ENCODE measurements around the gene MAP4K2.

Gene MAP4K2

GRCh38 chr11:64745521-64746328 lies 57.3 kb downstream of the MAP4K2 start:
- in situ Hi-C loops (cut with HindIII; ENCODE audit: low pct_ligation_motif_present, low sequenced_read_pairs), result no loop called here
- TF ChIP-seq CTCF (IDR thresholded peaks at IDR 0.05; ENCODE audit: low read depth, low read length, missing control alignments), result no peak
- peaks cover 10% of the 10 kb centered on the region for H3K27me3 ChIP-seq (replicated peaks)
- no peaks in the 10 kb centered on the region for H3K36me3 ChIP-seq (replicated peaks)
- no peak overlapping the region for H3K27ac ChIP-seq
- peak overlapping the region; percentile 35 for H3K4me3 ChIP-seq (ENCODE audit: low read depth, low read length)
- DNase-seq, result peak; percentile 47

- no peak overlapping the region for H3K27ac ChIP-seq
- TF ChIP-seq CTCF (IDR thresholded peaks at IDR 0.05; ENCODE audit: low read depth, low read length, missing control alignments), result no peak
- in situ Hi-C loops (cut with HindIII; ENCODE audit: low pct_ligation_motif_present, low sequenced_read_pairs), result no loop called here
- peaks cover 10% of the 10 kb centered on the region for H3K27me3 ChIP-seq (replicated peaks)
- H3K36me3 ChIP-seq (replicated peaks), result no peaks in the 10 kb centered on the region
- no peak for DNase-seq
- peak overlapping the region; percentile 35 for H3K4me3 ChIP-seq (ENCODE audit: low read depth, low read length)
These were observed 57.9 kb downstream of the MAP4K2 start for GRCh38 chr11:64745189-64745520.

GRCh38 chr11:64744544-64745188 lies 58.3 kb downstream of the MAP4K2 start:
- Histone ChIP-seq H3K27me3 (replicated peaks) (peaks cover 10% of the 10 kb centered on the region), H3K27ac (no peak overlapping the region), H3K36me3 (replicated peaks) (no peaks in the 10 kb centered on the region), H3K4me3 (ENCODE audit: low read depth, low read length) (peak overlapping the region; percentile 35)
- TF ChIP-seq CTCF (IDR thresholded peaks at IDR 0.05; ENCODE audit: low read depth, low read length, missing control alignments), result no peak
- DNase-seq, result no peak
- in situ Hi-C loops (cut with HindIII; ENCODE audit: low pct_ligation_motif_present, low sequenced_read_pairs), result no loop called here

GRCh38 chr11:64743591-64744543 lies 59.1 kb downstream of the MAP4K2 start, which contains the start of gene RASGRP2:
Gene RASGRP2 (minus strand): TSS chr11:64744142. CDS start chr11:64742866, 1,276 bp downstream.
- Histone ChIP-seq H3K27ac (no peak within 1 kb of the TSS), H3K4me3 (ENCODE audit: low read depth, low read length) (peak within 1 kb of the TSS; percentile 35), H3K36me3 (replicated peaks) (no peaks in the 10 kb centered on the region), H3K27me3 (replicated peaks) (peaks cover 10% of the 10 kb centered on the region)
- DNase-seq, result no peak
- TF ChIP-seq CTCF (IDR thresholded peaks at IDR 0.05; ENCODE audit: low read depth, low read length, missing control alignments), result peak; percentile 76
- in situ Hi-C loops (cut with HindIII; ENCODE audit: low pct_ligation_motif_present, low sequenced_read_pairs), result no loop called here

GRCh38 chr11:64742889-64743590 lies 60.0 kb downstream of the MAP4K2 start:
- Histone ChIP-seq H3K27me3 (replicated peaks) (peaks cover 10% of the 10 kb centered on the region), H3K36me3 (replicated peaks) (no peaks in the 10 kb centered on the region), H3K27ac (no peak overlapping the region), H3K4me3 (ENCODE audit: low read depth, low read length) (peak overlapping the region; percentile 24)
- in situ Hi-C loops (cut with HindIII; ENCODE audit: low pct_ligation_motif_present, low sequenced_read_pairs), result no loop called here
- peak; percentile 70 for TF ChIP-seq CTCF (IDR thresholded peaks at IDR 0.05; ENCODE audit: low read depth, low read length, missing control alignments)
- no peak for DNase-seq
